Measurements from ENCODE around the gene GADL1. TPM values are rescaled to one million over a fixed set of nuclear protein-coding genes. Genes with fewer than 3 reads are reported as not detected.

GADL1 gene
- total RNA-seq, 1 donor from 2014 or later = 0.12 TPM

DNA sequence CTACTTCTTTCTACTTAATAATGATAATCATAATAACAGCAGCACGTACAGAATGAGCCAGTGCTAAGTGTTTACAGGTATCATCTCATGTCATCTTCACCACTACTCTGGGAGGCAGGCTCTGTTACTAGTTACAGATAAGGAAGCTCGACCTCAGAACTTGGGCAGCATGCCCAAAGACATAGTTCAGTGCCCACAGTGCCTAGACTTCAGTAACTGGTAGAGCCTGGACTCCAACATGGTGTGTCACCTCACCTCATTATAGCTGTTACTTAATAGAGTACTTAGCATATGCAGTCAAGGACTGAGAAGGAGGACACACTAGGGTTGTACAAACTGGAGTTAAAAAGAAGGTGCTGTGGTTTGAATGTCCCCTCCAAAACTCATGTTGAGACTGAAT lies 7.6 kb downstream of the GADL1 start:
- H3K9me3 Mint-ChIP-seq = peaks cover 3% of the 10 kb centered on the region
- TF ChIP-seq, protein P1, sequence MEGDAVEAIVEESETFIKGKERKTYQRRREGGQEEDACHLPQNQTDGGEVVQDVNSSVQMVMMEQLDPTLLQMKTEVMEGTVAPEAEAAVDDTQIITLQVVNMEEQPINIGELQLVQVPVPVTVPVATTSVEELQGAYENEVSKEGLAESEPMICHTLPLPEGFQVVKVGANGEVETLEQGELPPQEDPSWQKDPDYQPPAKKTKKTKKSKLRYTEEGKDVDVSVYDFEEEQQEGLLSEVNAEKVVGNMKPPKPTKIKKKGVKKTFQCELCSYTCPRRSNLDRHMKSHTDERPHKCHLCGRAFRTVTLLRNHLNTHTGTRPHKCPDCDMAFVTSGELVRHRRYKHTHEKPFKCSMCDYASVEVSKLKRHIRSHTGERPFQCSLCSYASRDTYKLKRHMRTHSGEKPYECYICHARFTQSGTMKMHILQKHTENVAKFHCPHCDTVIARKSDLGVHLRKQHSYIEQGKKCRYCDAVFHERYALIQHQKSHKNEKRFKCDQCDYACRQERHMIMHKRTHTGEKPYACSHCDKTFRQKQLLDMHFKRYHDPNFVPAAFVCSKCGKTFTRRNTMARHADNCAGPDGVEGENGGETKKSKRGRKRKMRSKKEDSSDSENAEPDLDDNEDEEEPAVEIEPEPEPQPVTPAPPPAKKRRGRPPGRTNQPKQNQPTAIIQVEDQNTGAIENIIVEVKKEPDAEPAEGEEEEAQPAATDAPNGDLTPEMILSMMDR (conservative IDR thresholded peaks at IDR 0.05) = no peak
- H3K4me3 Mint-ChIP-seq = no peak overlapping the region
- H3K27ac Mint-ChIP-seq (ENCODE audit: unreplicated experiment) = no peak overlapping the region
- no peak for DNase-seq (ENCODE audit: low read depth, low spot score)
- no peaks in the 10 kb centered on the region for H3K4me1 Mint-ChIP-seq
- H3K36me3 Mint-ChIP-seq (ENCODE audit: low read depth) = no peaks in the 10 kb centered on the region
- H3K27me3 Mint-ChIP-seq (ENCODE audit: low read depth) = peaks cover 12% of the 10 kb centered on the region

DNA sequence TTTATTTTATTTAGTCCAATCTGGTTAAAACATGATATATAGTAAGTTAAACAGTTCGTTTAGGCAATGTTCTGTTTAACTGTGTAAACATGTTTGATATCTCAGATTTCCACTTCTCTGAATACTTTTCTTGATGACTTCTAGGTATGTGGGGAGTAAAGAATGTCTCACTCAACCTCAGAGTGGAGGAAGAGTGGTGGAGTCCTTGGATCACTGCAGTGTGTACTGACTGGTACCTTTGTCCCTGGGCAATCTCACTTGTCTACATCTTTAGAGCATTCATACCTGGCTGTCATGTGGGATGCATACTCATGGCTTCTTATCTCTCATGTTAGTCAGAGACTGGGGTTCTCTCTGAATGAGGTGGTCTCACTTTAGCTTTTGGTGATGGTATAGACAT lies 15.6 kb downstream of the GADL1 start:
- Mint-ChIP-seq H3K4me3 (no peak overlapping the region), H3K27ac (ENCODE audit: unreplicated experiment) (no peak overlapping the region), H3K36me3 (ENCODE audit: low read depth) (no peaks in the 10 kb centered on the region), H3K27me3 (ENCODE audit: low read depth) (no peaks in the 10 kb centered on the region), H3K4me1 (no peaks in the 10 kb centered on the region), H3K9me3 (peaks cover 4% of the 10 kb centered on the region)
- TF ChIP-seq, protein P1 (conservative IDR thresholded peaks at IDR 0.05) = no peak
- no peak for DNase-seq (ENCODE audit: low read depth, low spot score)

DNA sequence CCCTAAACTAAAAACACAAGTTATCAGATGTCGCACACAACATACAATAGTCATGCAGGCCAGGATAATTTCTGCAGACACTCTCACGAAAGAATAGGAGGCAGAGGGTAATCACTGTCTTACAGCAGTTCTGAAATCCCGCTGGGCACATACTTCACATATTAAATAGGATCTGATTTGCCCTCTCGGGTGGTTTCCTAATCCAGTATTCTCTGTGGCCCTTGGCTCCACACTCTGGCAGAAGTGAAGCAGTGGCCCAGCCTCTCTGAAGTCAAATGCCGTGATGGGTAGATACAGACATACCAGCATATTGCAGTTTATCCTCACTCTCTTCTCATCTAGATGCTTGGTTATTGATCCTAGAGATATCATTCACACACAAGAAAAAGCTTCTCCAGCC lies 19.0 kb downstream of the GADL1 start:
- Mint-ChIP-seq H3K4me3 (no peak overlapping the region), H3K27ac (ENCODE audit: unreplicated experiment) (no peak overlapping the region), H3K27me3 (ENCODE audit: low read depth) (no peaks in the 10 kb centered on the region)

DNA sequence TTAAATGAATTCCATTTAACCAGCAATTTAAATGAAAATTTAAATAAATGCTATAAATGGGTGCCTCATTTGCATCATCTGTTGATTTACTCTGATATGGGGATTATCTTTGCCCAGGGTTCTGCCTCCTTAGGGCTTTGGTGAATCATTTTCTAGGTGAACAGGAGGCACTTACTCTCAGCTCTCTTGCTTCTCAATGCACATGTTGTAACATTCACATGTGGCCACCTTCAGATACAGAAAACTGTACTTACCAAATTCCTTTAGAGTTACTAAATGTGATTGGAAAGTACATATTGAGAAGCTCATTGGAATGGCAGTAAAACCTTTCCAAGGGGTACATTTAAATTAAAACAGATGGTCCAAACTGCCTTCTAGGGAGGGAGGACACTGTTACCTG lies 20.8 kb downstream of the GADL1 start:
- TF ChIP-seq, protein P1 (conservative IDR thresholded peaks at IDR 0.05) = no peak
- Mint-ChIP-seq H3K4me3 (no peak overlapping the region), H3K9me3 (no peaks in the 10 kb centered on the region), H3K4me1 (no peaks in the 10 kb centered on the region), H3K36me3 (ENCODE audit: low read depth) (no peaks in the 10 kb centered on the region), H3K27me3 (ENCODE audit: low read depth) (no peaks in the 10 kb centered on the region), H3K27ac (ENCODE audit: unreplicated experiment) (no peak overlapping the region)
- no peak for DNase-seq (ENCODE audit: low read depth, low spot score)

More for the DNA sequence above, 19.0 kb downstream of the GADL1 start:
- DNase-seq (ENCODE audit: low read depth, low spot score) = no peak
- H3K9me3 Mint-ChIP-seq = no peaks in the 10 kb centered on the region
- TF ChIP-seq, protein P1 (conservative IDR thresholded peaks at IDR 0.05) = no peak
- no peaks in the 10 kb centered on the region for H3K4me1 Mint-ChIP-seq
- no peaks in the 10 kb centered on the region for H3K36me3 Mint-ChIP-seq (ENCODE audit: low read depth)

DNA sequence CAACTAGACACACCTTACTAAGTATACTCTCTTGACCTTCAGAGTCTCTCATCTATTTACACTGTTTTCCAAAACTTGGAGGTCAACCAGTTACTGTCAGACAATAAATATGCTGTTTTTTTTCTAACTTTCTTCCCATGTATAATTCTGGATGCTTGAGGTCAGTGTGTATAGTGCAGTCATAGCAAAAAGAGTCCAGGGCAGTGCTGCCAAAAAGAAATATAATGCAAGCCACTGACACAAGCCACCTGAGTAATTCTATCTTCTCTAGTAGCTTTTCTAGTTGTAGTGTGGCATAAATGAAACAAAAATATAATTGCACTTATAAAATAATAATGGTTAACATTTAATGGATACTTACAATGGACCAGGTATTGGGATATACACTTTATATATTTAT lies 21.6 kb downstream of the GADL1 start:
- Mint-ChIP-seq H3K4me3 (no peak overlapping the region), H3K27ac (ENCODE audit: unreplicated experiment) (no peak overlapping the region), H3K9me3 (no peaks in the 10 kb centered on the region), H3K4me1 (no peaks in the 10 kb centered on the region), H3K36me3 (ENCODE audit: low read depth) (no peaks in the 10 kb centered on the region), H3K27me3 (ENCODE audit: low read depth) (no peaks in the 10 kb centered on the region)
- TF ChIP-seq, protein P1 (conservative IDR thresholded peaks at IDR 0.05) = no peak
- DNase-seq (ENCODE audit: low read depth, low spot score) = no peak

DNA sequence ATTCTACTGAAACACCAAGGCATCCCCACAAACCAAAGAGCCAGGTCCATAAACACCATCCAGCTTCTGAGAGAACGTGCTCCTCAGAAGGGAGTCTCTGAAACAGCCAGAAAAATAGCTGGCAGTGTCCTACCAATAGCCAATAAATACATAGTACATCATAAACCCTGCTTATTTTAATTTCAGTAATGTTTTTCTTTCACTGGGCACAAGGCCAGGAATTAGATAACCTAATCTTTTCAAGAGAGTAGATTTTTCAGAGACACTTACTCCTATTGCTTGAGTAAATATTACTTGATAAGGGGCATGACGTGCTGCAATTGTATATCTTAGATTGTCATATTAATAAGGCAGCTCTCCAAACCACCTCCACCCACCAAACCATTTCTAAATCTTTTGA lies 22.7 kb downstream of the GADL1 start:
- H3K4me1 Mint-ChIP-seq = no peaks in the 10 kb centered on the region
- no peaks in the 10 kb centered on the region for H3K9me3 Mint-ChIP-seq
- no peak overlapping the region for H3K27ac Mint-ChIP-seq (ENCODE audit: unreplicated experiment)
- no peaks in the 10 kb centered on the region for H3K27me3 Mint-ChIP-seq (ENCODE audit: low read depth)
- H3K4me3 Mint-ChIP-seq = no peak overlapping the region
- no peak for DNase-seq (ENCODE audit: low read depth, low spot score)
- TF ChIP-seq, protein P1 (conservative IDR thresholded peaks at IDR 0.05) = no peak
- H3K36me3 Mint-ChIP-seq (ENCODE audit: low read depth) = no peaks in the 10 kb centered on the region
